NB4 (cell line): ENCODE measurements around the gene ATP2B1.

Experiments used
- DNase-seq: peaks from one replicate; pipeline ENCODE4 v3.0.0; 2010; ENCODE audit warnings: low read depth
- H3K4me3 ChIP-seq: one replicate; pipeline ENCODE4 v1.5.1; 2011; ENCODE audit warnings: mild to moderate bottlenecking, low read depth, low read length, moderate library complexity
- CTCF ChIP-seq: IDR thresholded peaks from one replicate; pipeline ENCODE4 v1.5.1; 2012; ENCODE audit warnings: low read depth, low read length
- MAX ChIP-seq: IDR thresholded peaks from 2 replicates; pipeline ENCODE4 v1.6.1; 2011; ENCODE audit warnings: low read depth, low read length
- MYC ChIP-seq: IDR thresholded peaks from 2 replicates; pipeline ENCODE4 v1.6.1; 2011; ENCODE audit warnings: low read depth, low read length
- POLR2A ChIP-seq: IDR thresholded peaks from 2 replicates; pipeline ENCODE4 v1.6.1; 2011; ENCODE audit warnings: mild to moderate bottlenecking; ENCODE audit not compliant: insufficient read length; ENCODE audit errors: extremely low read depth

ATP2B1 gene

GRCh38 chr12:89736995-89737394, 28.4 kb upstream of the ATP2B1 start:
- no peak for DNase-seq
- H3K4me3 ChIP-seq = no peak overlapping the region
- no peak for TF ChIP-seq MYC
- TF ChIP-seq POLR2A = no peak
- TF ChIP-seq MAX = no peak
- TF ChIP-seq CTCF = no peak

- H3K4me3 ChIP-seq = no peak overlapping the region
- peak; percentile 99 for DNase-seq
- peak; percentile 93 for TF ChIP-seq MYC
- TF ChIP-seq MAX = peak; percentile 75
- TF ChIP-seq CTCF = no peak
- TF ChIP-seq POLR2A = no peak
Observed at GRCh38 chr12:89733579-89734201, 25.1 kb upstream of the ATP2B1 start.

DNA sequence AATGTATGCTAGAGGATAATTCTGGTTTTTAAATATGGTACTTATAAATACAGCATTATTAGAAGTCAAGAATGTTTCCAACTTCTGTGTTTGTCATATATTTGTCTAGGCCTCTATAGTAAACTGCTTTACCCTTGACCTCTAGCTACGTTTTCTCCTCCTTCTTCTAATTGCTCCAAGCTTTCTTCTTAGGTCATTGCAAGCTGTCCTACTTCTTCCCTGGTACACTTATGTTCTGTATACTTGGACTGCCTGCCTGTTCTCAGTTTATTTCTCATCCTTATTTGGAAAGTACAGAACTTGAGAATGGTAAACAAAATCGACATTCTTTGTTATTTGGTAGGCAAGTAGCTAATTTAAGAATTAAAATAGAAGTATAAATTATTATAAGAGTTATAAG, 23.9 kb upstream of the ATP2B1 start:
- DNase-seq = peak; percentile 45
- H3K4me3 ChIP-seq = no peak overlapping the region

DNA sequence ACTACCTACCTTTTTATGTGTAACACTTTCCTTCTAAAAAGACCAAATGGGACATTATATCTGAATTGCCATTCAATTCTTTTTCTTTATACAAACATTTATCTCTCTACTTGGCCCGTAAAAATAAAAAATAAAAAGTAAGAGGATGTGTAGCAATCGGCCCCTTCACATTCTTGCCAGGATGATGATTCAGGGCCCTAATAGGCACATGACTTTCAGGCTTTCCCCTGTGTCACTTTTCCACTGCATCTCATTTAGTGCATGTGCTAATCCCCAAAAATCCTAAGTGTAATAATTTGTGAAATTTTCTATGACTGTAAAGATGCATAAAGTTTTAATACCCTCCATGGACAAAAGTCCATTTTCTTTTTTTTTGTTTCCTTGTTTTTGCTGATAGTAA, 23.0 kb upstream of the ATP2B1 start:
- TF ChIP-seq MYC (peak; percentile 53; the same call in 1 of the 2 replicates), MAX (peak; percentile 70), POLR2A (no peak), CTCF (no peak)
- H3K4me3 ChIP-seq = no peak overlapping the region
- peak; percentile 67 for DNase-seq

More for the DNA sequence above, 23.9 kb upstream of the ATP2B1 start:
- TF ChIP-seq MYC = no peak
- no peak for TF ChIP-seq MAX
- no peak for TF ChIP-seq POLR2A
- no peak for TF ChIP-seq CTCF

DNA sequence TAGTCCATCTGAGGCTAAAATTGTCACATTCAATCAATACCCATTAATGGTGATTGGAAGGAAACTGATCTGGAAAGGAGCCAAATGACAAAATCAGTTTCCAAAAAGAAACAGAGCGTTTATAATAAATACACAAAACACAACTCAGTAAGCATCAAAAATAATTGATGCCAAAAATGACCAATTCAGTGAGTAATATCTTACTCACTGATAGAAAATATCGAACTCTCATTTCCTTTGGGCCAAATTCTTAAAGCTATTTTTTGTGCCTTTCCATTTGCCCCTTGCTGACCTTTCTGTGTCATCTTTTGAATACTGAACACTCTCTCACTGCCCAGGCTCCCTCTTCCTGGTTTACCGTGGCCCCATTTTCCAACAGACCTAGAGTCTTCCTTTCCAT, 22.5 kb upstream of the ATP2B1 start:
- no peak overlapping the region for H3K4me3 ChIP-seq
- no peak for TF ChIP-seq CTCF
- no peak for TF ChIP-seq POLR2A
- TF ChIP-seq MAX = no peak
- no peak for TF ChIP-seq MYC
- DNase-seq = no peak
